Kidney tubule cell (primary cell): ENCODE measurements around the gene KCNAB1.

Source experiments
- DNase-seq: peaks from one replicate; pipeline ENCODE4 v3.0.0-alpha.2; 2018; ENCODE audit warnings: low spot score

Gene KCNAB1

DNA sequence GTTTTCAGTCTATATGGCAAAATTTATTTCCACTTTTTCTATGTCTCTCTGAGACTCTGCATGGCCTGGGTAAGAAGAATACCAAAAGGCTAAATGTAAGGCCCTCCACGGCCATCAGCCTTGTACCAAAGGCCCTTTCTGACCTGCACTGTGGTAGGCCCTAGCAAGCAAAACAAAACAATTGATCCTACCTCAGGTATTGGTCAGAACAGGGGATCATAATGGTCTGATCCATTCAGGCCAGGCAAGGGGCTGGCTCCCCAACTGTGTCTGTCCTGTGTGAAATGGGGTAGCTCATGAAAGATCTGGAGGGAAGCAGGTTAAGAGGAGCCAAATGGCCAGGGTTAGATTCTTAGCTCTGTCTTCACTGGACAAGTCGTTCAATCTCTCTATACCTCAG lies 253.3 kb downstream of the KCNAB1 start:
- no peak for DNase-seq

DNA sequence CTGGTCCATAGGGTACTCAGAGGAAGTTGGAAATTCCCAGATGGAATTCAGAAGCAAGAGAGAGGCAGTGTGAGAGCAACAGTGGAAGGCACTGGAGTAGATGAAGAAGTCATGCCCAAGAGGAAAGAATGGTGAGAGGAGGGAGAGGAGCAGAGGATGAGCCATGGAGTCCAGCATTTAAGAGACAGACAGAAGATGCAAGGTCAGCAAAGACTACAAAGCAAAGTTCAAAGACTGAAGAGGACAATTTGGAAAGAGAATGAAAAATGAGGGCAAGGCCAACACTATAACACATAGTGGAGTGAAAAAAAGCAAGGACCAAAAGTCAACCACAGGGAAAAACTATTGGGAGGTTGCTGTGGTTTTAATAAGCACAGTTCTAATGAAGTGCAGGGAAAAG lies 255.8 kb downstream of the KCNAB1 start:
- no peak for DNase-seq

DNA sequence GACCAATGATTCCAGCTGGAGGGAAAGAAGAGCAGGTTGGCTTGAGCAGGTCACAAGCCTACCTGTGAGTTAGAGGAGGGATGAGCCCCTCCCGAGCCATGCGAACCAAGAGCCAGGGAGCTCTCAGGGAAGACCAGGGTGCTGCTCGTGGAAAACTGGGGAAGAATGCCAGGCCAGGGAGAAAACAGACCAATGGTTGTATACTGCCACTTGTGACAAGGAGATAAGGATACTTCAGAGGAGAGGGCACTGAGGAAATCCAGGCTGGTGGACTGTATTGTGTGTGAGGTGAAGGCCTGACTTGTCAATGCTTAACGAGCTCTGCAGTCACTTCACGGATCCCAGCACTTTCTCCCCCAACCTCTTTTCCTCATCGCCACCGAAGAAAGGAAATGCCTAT lies 256.9 kb downstream of the KCNAB1 start:
- DNase-seq = no peak

DNA sequence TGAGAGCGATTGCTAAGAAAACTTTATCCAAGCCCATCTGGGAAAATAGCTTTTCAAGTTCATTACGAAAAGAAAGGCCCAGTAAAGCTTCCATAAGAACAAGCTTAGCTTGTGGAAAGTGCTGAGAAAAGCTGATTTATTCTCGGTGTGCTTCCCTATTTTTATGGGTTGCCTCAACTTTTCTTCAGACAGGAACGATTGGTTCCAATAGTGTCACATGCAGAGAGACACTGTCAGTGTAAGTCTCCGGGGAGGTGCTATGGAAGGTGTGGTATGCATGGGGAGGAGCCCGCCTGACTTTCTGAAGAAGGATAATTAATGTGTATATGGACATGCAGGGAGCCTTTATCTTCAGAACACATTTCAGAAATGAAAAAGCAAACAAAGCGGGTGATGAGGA lies 257.3 kb downstream of the KCNAB1 start:
- no peak for DNase-seq

DNA sequence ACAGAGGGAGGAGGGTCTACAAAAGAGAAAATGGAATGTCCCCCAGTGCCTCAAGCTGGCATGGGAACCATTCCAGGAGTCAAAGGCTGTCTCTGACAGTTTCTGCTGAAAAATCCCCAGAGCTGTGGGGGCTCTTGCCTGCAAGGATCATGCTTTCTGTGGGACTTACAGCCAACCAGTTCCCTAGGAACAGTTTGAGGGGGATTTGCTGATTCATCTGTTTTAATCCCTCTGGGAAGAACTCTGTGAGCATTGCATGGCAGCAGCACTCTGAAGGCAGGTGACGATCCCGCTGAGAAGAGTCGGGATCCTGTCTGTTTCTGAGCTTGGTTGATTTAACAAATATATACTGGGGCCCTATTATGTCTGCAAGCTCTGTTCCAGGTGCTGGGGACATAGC lies 258.5 kb downstream of the KCNAB1 start:
- no peak for DNase-seq

DNA sequence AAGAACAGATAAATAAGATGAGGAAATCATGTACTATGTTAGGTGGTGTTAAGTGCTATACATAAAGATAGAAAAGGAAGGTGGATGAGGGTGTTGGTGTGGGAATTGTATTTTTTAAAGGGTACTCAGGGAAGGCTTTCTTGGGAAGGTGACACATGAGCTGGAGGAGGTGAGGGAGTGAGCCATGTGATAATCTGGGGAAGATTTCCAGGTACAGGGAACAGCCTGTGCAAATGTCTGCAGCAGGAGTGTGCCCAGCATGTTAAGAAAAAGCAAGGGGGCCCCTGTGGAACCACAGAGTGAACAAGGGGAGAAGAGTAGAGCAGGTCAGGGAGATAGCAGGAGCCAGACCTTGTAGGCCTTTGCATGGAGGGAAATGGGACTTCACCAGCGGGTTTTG lies 258.9 kb downstream of the KCNAB1 start:
- no peak for DNase-seq

DNA sequence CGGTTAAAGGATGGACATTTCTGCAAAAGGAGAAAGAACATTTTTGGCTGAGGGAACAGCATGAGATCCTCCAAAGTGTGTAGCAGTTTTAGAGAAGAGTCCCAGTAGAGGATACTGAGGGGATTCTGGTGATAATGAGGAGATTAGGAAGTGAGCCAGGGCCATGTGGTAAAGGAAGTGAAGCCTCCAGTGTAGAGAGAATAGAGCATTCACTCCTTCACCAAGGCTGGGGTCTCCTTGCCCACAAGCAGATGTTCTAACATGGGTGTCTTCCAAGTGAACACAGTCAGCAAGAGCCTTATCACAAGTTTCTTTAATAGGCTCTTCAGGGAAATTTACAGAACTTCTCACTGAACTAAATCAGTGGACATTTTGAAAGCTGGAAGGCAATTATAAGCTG lies 260.9 kb downstream of the KCNAB1 start:
- no peak for DNase-seq

DNA sequence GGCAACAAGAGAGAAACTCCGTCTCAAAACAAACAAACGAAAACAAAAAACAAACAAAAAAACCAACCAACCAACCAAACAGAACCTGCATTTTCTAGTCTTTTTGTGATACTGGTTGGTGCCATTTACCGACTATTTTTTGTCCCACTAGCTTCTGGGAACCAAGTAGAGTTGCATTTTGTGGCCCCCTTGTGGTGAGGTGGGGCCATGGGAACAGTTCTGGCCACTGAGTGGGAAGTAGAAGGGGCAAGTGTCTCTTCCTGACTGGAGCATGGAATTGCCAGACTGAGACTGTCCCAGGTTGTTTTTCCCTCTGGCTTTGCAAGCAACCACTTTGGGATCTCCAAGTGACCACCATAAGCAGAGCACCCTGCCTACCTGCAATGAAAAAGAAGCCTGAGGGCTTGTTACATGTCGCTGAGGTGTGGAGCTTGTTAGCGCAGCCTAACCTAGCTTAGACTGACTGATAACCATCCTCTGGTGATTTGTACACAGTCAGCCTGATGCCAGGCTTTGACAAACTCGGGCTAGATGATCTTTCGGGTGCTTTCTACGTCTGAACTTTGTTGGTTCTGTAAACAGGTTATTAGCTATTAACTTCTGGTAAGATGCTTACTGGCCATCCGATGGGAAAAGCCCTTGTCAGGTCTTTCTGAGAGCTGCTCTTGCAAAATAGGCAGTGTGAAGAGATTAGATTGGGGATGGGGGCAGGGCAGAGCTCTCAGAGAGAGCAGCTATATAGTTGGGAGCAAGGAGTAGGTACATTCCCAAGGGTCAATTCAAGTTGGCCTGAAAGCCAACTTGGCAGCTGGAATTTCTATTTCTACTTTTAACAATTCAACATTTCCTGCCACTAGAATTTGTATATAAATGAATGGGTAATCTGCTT lies 262.3 kb downstream of the KCNAB1 start:
- DNase-seq = peak; percentile 43

DNA sequence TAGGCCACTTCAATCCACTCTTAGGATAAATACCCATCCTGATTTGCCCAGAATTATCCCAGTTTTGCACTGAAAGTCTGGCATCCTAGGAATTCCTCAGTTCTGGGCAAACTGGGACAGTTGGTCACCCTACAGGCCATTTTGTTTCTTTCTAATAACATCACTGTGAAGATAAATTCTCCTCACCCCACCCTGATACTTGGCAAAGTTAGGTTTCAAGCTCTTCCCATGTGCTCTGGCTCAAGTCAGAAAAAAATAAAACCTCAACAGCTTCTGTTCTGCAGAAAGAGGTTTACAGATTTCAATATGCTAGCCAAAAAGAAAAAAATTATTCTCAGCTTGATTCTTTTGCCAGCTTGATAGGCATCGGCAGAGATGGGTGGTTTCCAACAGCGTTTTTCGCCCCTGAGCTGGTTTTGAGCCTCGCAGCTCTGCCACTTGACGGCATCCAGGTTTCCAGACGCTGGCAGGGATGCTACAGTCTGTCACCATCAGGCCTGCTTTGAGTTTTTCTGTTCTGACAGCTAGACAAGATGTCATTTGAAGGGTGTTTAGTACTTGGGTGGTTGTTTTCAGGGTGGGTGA lies 263.2 kb downstream of the KCNAB1 start:
- DNase-seq = no peak

DNA sequence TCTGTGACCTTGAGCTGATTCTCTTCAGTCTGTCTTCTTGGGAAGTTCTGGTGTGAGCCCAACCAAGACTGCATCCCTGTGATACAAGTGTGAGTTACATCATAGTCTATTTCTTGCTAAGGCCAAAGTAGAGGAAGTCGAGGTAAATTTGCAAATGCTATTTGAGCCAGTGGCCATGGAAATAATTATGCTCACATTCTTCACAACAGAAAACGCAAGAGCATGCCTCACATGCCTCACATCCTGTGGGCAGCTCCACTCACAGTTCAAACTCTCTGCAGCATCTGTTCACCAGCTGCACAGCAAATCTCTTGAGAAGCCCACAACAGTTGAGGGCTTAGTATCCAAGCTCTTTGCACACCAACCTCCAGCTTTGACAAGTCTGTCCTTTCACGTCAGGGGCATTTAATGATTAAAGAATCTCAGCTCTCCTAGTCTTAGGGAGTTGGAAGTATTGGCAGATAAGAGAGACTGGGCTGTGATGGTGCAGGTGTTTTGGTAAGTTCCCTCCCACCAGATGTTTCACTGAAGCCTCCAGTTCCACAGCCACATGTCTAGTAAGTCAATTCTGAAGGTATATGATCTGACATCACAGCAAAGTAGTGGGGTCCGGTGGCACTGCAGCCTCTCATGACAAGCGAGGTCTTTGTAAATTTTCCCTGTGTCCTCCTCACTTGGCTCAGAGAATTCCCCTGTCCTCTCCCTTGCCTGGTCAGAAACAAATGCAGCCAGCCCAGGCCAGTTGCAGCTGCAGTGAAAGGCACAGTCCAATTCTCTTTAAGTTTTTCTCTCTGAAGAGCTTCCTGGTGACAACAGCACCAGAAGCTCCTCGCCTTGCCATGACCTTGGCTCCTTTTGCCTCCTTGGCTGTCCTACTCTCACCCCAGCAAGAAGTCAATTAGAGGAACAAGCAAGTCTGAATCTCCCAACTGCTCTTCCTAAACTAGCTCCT lies 268.4 kb downstream of the KCNAB1 start:
- DNase-seq = peak; percentile 10

DNA sequence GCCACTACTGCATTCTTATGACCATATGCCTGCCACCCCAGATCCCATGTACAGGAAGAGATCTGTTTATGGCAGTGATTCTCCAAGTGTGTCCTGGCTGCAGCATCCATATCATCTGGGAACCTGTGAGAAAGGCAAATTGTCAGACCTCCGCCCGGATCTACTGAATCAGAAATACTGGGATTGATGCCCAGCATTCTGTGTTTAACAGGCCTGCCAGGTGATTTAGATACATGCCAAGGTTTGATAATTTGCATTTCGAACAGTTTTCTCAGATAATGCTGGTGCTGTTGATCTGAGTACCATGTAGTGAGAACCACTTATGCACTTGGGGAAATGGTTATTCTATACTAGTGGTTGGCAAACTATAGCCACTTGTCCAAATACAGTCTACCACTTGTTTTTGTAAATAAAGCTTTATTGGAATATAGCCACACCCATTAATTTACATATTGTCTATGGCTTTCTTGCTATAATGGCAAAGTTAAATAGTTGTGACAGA lies 269.1 kb downstream of the KCNAB1 start:
- DNase-seq = no peak

DNA sequence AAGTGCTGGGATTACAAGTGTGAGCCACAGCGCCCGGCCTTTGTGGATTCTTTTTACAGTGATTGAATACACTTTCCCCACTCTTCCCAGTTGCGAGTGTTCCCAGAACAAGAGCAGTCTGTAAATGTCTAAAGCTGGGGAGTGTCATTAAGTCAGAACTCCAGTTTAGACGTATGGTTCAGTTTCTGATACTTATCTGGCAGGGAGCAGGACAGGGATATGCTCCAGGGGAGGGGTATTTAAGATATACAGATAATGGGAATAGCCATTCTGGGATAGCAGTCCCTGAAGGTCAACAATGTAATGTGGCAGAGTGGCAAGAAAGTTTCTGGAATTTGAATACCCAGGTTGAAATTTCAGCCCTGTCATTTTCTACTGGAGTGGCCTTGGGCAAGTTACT lies 270.5 kb downstream of the KCNAB1 start:
- DNase-seq = no peak

DNA sequence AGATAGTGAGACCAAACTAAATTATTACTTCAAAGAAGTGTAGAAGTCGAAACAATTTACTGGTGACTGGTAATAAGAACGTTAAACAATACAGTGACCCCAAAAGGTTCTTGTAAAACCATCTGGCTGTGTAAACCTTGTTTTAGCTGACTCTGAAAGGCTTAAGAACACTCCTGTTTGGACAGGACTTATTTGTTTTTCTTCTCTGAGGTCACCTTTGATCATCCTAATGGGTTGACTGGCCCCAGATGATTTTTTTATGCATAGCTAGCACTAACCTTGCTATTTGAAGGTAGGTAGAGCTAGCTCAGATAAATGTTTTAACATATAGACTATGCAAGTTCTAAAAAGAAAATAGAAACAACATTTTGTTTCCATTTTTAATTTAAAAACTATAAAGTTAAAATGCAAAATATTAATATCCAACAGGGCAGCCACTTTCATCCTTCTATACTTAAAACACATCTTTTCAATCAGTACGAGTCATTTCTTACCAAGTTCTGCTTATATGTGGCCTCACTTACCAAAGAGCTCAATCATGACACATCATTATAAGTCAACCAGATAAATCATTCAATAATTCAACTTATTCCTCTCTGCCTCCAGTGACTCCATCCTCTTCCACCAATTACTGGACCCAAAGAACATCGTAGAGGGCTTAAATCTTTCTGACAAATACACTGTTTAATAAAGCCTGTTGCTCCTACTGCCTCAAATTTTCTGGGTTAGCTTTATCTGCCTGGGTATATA lies 275.8 kb downstream of the KCNAB1 start:
- DNase-seq = no peak

DNA sequence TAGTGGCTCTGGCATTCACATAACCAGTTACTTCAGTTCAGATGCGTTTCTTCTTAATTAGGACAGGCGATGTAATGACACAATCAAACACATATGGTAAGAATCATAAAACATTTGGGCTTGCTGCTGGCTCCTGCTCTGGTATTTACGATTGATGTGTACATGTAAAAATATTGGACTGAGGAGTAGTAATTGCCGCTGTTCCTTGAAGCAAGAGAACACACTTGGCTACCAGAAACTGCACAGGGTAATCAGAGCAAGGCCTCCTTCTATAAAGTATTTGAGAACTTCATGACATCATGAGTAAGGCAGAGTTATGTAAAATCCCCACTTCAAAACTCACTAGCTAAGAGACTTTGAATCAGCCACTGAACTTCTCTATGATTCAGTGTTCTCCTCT lies 276.5 kb downstream of the KCNAB1 start:
- no peak for DNase-seq

DNA sequence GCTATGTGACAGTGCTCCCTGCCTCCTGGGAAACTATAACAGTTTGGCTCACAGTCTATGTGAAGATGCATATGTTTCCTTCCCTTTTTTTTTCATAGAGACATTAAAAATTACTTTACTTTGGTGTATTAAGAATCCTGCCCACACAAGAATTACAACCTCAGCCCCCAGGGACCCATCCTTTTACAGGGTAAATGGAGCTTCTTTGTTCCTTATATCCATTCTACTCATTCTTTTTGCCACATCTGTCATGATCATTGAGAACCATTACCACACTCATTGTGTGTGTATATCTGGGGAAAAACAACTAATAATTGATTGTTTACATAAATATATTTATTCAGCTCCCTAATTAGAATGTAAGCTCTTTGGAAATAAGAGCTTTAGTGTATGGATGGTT lies 277.2 kb downstream of the KCNAB1 start:
- no peak for DNase-seq

DNA sequence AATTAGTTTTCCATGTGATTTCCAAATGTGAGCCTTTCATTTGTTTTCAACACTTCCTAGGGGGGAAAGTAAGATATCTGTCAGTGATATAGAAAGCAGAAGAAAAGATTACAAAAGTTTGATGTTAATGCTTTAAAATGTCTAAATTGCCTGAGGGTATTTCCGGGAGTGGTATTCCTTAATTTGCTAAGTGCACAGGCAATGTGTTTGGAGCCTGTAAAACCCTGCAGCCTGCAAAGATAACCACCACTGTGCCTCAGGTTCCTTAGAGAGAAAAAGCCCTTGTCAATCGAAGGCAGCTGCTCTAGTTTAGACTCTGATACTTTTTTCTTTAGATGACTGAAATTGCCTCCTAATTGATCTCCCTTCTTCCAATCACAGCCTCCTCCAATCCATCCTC lies 279.7 kb downstream of the KCNAB1 start:
- DNase-seq = no peak

DNA sequence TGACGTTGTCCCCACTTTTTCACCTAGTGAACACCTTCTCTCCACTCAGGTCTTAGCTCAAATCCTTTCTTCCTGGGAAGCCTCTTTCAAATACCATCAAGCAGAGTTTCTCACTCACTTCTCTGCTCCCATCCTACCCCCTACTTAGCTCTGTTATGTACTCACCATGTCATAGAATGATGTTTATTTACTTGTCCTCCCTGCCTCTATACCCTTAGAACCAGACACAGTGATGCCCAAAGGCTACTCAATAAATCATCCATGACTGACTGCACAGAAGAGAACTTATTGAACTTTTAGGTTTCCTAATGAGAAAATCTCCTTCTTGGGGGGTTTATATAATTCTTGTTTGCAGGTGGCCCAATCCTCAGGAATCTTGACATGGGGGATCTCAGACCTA lies 280.4 kb downstream of the KCNAB1 start:
- DNase-seq = no peak

DNA sequence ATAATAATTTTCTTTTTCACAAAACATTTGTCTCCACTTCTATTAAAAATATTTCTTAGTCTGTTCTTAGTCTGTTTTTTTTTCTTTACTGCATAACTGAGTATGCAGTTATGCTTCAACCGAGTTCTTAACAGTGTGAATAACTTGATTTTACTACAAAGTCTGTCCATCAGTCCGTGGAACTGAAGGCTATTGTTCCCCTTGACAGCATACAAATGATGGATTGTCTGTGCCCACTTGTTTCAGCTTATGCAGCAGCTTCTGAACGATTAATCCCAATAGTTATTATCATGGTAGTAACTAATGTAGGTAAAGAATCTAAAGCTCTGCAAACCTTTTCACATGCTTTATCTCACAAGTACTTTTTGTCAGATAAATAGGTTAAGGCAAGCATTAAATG lies 283.8 kb downstream of the KCNAB1 start:
- no peak for DNase-seq

DNA sequence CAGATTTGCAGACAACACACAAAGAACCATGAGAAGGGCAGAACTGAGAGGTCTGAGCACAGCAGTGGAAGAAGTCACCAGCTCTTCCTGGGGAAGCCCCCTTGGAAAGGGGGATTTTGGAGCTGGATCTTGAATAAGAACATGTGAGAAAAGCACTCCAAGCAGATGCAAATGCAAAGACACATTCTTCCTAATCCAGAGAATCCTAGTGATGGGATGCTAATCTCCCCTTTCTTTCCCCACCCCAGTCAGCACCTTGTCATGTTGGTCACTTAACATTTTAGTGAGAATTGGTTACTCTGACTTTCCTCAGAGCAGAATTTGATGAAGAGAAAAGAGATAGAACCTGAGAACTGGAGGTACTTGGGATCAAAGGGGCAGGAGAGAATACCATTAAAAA lies 286.0 kb downstream of the KCNAB1 start:
- no peak for DNase-seq

DNA sequence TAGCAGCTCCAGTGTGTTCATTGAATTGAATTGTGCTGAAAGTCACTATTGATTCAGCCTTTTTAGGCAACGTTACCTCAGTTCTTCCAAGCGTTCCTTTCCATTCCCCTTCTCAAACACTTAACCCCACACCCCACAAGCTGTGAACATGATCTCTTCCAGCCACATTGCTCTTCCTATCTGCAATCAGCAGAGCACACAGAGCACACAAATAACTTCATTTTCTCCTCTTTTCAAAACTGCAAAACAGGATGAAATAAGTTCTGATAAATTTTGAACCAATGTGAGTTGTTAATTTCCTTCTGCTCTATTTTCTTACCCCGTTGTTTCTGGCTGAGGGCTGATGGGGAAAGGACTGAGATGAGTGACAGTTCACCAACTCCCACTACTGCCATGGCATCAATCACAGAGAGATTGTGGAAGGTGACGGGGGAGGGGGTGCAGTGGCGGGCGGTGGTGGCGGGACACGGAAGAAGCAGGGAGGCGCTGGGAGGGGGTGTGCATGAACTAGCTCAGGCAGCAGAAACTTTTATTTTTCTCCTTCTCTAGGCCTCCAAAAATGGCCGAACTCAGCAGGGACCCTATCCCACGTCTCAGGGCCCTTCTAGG lies 287.3 kb downstream of the KCNAB1 start:
- no peak for DNase-seq

DNA sequence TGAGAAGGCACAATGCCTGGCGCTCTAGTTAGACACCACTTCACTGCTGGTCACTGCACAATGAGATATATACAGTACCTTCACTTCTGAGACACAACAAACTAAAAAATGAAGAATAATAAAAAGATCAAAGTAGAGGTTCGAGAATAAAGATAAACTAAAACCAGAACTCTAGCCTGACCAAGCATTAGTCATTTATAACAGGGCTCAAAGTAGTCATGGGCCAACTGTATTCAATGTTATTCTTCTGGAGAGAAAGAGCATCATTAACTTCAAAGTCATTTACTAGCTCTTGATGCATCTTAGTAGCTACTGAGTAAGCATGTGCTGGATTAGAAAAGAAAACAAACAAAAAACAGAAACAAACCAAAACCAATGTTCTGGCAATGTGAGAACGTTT lies 289.3 kb downstream of the KCNAB1 start:
- no peak for DNase-seq
